ENCODE data around the gene COMT.
A peak's percentile ranks its signal among the peaks of the same experiment; 100 is the strongest.

COMT gene

GRCh38 chr22:19981171-19981960 is 39.8 kb downstream of the COMT start:
- no peak for DNase-seq

- no peak for DNase-seq
These were observed 40.7 kb downstream of the COMT start for GRCh38 chr22:19981961-19982920.

- no peak for DNase-seq
These were observed 41.5 kb downstream of the COMT start for GRCh38 chr22:19982991-19983578.

GRCh38 chr22:19983741-19984140 is 42.2 kb downstream of the COMT start:
- peak in 12 of 56 donors; percentile 23 to 50 (median 34) for DNase-seq

GRCh38 chr22:19984201-19984753 is 42.7 kb downstream of the COMT start:
- DNase-seq = peak in 1 of 56 donors; percentile 39

GRCh38 chr22:19984851-19985811 is 43.6 kb downstream of the COMT start:
- DNase-seq = no peak

GRCh38 chr22:19986011-19986409 is 44.4 kb downstream of the COMT start:
- no peak for DNase-seq

- peak in 38 of 56 donors; percentile 25 to 81 (median 46) for DNase-seq
These were observed 45.1 kb downstream of the COMT start for GRCh38 chr22:19986410-19987341.

- peak in 1 of 56 donors; percentile 77 for DNase-seq
These were observed 46.1 kb downstream of the COMT start for GRCh38 chr22:19987394-19988306.

- DNase-seq = no peak
These were observed 46.8 kb downstream of the COMT start for GRCh38 chr22:19988331-19988808.

- DNase-seq = no peak
These were observed 47.6 kb downstream of the COMT start for GRCh38 chr22:19988965-19989724.

GRCh38 chr22:19989725-19990067 is 48.1 kb downstream of the COMT start:
- DNase-seq = no peak

- no peak for DNase-seq
These were observed 48.6 kb downstream of the COMT start for GRCh38 chr22:19990188-19990587.

- no peak for DNase-seq
These were observed 49.2 kb downstream of the COMT start for GRCh38 chr22:19990609-19991394.

- no peak for DNase-seq
These were observed 49.7 kb downstream of the COMT start for GRCh38 chr22:19991395-19991644.

GRCh38 chr22:19991645-19992451 is 50.3 kb downstream of the COMT start:
- DNase-seq = peak in 20 of 56 donors; percentile 19 to 73 (median 43)

All from amygdala (tissue), 56 donors.